ENCODE results near the gene STARD3.

The STARD3 gene

DNA sequence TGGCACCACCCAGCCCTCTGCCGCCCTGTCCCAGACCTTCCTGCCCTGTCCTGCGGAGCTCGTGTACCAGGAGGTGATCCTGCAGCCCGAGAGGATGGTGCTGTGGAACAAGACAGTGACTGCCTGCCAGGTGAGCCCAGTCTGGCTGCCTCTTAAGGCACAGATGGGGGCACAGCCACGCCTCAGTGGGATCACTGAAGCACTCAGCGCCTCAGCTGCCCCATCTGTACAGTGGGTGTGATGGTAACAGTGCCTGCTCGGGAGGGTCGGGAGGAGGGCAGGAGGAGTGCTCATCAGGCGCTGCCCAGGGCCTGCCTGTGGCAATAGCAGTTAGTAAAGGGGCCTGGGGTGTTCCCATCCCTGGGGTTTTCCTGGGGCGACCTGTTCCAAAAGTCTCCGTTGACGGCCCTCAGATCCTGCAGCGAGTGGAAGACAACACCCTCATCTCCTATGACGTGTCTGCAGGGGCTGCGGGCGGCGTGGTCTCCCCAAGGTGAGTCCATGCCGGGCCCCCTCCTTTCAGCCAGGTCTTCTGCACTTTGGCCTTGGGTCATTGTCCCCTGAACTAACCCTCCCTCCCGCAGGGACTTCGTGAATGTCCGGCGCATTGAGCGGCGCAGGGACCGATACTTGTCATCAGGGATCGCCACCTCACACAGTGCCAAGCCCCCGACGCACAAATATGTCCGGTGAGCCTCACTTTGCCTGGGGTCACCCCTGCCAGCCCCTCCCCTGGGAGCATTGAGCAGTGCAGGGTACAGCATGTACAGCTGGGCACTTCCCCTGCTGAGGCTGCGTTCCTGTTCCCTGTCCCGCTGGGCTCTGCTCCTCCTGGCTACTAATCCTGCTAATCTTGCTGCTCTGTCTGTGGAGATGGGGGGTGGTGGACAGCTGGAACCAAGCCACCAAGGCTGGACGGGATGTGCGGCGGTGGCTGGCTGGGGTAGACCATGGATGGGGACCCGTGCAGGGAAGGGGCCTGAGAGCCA, 23.7 kb downstream of the STARD3 start:
- no peak for DNase-seq (ENCODE audit: low spot score)

DNA sequence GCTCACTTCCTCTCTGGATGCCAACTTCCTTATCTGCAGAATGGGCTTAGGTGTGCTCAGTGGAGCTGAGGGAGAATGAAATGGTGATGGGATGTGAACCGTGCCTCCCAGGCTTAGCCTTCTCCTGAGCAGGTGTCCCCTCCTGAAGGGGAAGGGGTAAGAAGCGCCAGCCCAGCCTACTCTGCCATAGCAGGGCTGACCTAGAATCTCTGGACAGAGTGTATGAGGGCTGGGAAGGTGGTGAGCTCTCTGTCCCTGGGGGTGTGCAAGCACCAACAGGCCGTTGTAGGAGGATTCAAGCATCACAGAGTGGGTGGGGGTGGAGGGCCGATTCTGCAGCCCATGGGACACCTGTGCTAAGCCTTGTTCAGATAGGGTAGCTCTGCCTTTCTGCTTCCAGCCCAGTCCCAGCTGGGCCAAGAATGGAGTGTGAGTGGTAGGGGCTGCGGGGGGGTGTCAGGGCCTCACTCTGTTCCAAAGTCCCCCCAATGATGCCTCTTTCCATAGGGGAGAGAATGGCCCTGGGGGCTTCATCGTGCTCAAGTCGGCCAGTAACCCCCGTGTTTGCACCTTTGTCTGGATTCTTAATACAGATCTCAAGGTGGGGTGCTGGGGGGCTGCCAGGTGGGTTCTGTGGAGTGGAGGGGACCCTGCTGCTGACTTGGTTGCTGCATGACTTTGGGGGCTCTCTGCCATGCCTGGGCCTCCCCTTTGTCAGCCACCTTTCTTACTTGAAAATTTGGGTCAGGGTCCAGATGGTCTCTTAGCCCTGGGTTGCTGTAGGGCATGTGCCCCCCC, 25.0 kb downstream of the STARD3 start:
- DNase-seq (ENCODE audit: low spot score) = no peak

DNA sequence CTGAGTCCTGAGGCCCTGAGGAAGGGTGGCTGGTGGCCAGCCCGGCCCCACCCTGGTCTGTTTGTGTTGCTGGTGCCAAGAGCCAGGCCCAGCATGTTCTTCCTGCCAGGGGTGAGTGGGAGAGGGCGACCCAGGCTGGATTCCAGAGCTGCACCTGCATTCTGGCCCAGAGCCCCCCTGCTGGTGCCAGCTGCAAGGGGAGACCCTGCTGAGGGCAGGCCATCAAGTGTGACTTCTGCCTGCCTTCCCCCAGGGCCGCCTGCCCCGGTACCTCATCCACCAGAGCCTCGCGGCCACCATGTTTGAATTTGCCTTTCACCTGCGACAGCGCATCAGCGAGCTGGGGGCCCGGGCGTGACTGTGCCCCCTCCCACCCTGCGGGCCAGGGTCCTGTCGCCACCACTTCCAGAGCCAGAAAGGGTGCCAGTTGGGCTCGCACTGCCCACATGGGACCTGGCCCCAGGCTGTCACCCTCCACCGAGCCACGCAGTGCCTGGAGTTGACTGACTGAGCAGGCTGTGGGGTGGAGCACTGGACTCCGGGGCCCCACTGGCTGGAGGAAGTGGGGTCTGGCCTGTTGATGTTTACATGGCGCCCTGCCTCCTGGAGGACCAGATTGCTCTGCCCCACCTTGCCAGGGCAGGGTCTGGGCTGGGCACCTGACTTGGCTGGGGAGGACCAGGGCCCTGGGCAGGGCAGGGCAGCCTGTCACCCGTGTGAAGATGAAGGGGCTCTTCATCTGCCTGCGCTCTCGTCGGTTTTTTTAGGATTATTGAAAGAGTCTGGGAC, 25.8 kb downstream of the STARD3 start:
- DNase-seq (ENCODE audit: low spot score) = no peak

DNA sequence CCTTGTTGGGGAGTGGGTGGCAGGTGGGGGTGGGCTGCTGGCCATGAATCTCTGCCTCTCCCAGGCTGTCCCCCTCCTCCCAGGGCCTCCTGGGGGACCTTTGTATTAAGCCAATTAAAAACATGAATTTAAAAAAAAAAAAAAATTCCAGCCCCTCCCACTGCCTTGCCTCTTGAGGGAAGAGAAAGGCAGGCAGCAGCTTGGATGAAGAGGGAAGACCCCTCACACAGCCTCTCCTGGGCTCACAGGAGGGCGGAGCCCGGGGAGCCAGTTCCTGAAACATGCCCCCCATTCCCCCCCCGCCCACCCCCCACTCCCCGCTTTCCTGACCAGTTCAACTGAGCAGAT, 26.4 kb downstream of the STARD3 start:
- no peak for DNase-seq (ENCODE audit: low spot score)

DNA sequence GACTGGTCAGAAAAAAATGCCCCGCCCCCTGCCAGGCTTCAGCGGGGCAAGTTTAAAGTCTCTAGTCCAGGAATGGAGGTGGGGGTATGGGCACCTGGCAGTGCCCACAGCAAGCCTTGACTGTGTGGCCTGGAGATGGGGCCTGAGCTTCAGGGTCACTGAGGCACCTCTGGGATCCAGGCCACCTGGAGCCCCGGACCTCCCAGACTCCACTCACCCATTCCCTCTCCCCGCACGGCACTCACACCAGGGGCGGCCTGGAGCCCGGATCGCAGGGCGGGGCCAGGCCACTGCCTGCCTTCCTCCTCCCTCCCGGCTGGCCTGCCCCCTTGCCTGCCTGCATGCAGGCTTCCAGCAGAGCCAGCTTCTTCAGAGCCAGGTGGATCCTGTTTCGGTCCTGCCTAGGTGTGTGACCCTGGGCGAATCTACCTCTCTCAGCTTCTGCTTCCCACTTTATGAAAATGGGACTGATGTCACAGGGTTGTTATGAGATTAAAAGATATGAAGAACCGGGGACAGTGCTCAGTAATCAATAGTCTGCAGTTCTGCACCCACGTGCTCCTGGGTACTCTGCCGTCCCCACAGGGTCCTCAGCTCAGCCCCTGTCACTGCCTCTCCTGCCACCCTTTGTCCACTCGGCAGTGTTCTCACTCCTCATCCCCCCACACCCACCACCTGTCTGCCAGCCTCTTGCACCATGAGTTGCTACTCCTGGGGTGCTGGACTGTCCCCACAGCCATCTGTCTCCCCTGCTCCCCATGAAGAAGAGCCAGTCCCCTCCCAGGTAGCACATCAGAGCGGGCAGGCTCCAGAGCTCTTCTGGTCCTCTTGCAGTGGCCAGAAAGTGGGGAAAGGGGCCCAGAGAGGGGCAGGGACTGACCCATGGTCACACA, 27.0 kb downstream of the STARD3 start:
- DNase-seq (ENCODE audit: low spot score) = no peak

DNA sequence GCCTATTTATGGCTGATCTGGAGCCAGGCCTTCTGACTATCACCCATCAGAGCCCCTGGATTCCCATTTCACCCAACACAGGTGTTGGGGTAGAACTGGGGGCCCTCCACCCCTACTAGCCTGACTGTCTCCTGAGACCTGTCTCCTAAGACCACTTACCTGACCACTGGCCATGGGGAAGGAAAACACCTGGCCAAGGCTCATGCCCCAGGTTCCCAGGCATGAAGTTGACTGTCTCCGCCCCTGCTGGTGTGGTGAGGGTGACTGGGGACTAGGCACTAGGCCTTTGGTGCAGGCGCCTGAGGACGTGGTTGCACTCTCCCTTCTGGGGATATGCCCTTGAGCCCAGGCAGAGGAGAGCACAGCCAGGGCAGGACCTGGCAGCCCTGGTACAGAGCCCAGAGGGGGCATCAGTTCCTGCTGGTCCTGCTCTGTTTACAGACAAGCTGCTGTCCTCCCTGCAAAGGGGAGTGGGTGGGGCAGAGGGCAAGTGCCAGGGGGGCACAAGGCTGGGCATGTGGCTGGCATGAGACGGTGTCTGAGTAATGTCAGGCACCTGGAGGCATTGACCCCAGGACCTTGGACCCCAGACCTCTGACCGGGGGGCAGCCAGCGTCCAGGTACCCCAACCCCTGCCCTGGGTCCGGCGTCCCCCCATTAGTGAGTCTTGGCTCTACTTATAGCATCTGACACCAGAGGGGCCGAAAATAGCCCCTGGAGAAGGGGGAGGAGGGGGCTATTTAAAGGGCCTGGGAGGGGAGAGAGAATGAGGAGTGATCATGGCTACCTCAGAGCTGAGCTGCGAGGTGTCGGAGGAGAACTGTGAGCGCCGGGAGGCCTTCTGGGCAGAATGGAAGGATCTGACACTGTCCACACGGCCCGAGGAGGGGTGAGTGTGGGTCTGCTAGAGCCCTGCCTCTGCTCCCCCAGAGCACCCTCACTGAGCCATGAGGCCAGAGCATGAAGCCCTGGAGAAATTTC, 27.9 kb downstream of the STARD3 start, which contains the start of gene TCAP:
Gene TCAP (plus strand): TSS at position 769 of the 981 bp plus-strand sequence. CDS start 11 bp downstream, at position 780.
- DNase-seq (ENCODE audit: low spot score) = no peak

DNA sequence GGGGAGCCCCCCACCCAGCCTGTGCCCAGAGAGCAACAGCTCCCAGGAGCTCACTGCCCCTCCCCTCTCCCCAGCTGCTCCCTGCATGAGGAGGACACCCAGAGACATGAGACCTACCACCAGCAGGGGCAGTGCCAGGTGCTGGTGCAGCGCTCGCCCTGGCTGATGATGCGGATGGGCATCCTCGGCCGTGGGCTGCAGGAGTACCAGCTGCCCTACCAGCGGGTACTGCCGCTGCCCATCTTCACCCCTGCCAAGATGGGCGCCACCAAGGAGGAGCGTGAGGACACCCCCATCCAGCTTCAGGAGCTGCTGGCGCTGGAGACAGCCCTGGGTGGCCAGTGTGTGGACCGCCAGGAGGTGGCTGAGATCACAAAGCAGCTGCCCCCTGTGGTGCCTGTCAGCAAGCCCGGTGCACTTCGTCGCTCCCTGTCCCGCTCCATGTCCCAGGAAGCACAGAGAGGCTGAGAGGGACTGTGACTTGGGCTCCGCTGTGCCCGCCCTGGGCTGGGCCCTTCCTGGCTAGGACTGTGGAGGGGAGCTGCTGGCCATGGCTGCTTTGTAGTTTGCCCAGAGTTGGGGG, 28.8 kb downstream of the STARD3 start:
- DNase-seq (ENCODE audit: low spot score) = no peak

DNA sequence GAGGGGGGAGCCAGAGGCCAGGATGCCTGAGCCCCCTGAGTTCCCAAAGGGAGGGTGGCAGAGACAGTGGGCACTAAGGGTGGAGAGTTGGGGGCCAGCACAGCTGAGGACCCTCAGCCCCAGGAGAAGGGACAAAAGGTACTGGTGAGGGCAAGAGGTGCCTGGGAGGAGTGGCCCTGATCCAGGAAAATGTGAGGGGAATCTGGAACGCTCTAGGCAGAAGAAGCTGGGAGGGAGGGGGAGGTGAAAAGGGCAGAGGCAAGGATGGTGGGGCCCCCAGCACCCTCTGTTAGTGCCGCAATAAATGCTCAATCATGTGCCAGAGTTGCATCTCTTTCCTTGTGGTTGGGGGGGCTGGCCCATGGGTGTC, 29.3 kb downstream of the STARD3 start:
- no peak for DNase-seq (ENCODE audit: low spot score)

DNA sequence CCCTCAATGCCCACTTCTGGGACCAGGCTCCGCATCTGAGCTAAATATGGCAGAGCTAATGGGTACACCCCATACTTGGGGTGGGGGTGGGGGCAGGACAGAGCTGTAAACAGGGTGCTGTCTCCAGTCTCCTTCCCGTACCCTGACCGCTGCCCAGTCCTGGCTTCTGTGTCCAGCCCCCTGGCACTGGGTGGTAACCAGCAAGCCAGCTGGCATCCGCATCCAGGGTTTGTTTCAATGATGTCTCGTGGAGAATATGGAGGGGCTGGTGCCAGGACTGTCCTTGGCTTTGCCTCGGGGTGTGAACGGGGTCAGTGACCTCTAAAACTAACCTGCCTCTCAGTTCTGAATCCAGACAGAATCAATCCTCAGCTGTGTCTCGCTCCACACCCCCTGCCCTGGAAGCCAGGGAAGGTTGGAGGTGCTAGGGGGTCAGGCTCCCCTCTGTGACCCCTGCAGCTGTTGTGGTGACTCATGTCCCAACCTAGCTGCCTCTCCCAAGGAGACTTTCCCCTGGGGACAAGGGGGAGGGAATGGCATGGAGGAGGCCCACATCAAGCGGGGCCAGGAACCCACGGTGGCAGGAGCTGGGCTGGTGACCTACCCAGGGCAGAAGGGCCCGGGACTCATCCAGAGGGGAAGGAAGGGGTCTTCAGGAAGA, 29.8 kb downstream of the STARD3 start:
- peak; percentile 23 for DNase-seq (ENCODE audit: low spot score)

DNA sequence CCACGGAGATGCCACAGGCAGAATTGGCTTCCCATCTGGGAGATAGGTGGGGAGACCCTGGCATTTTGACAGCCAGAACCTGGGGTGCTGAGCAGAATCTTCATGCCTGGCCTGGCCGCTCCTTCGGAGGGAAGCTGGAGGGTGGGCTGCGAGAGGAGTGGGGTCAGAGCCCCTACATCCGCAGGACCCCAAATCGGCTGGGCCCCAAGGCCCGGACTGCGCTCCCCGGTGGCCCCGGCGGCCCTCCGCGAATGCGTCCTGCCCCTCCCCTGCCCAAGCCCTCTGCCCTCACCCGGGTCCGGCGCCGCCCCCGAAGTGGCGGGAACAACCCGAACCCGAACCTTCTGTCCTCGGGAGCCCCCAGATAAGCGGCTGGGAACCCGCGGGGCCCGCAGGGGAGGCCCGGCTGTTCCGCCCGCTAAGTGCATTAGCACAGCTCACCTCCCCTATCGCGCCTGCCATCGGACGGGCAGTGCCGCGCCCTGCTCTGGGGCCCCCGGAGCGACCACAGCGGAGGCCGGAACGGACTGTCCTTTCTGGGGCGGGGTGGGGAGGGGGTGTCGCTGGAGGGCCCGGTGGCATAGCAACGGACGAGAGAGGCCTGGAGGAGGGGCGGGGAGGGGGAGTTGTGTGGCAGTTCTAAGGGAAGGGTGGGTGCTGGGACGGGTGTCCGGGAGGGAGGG, 30.5 kb downstream of the STARD3 start:
- DNase-seq (ENCODE audit: low spot score) = no peak

DNA sequence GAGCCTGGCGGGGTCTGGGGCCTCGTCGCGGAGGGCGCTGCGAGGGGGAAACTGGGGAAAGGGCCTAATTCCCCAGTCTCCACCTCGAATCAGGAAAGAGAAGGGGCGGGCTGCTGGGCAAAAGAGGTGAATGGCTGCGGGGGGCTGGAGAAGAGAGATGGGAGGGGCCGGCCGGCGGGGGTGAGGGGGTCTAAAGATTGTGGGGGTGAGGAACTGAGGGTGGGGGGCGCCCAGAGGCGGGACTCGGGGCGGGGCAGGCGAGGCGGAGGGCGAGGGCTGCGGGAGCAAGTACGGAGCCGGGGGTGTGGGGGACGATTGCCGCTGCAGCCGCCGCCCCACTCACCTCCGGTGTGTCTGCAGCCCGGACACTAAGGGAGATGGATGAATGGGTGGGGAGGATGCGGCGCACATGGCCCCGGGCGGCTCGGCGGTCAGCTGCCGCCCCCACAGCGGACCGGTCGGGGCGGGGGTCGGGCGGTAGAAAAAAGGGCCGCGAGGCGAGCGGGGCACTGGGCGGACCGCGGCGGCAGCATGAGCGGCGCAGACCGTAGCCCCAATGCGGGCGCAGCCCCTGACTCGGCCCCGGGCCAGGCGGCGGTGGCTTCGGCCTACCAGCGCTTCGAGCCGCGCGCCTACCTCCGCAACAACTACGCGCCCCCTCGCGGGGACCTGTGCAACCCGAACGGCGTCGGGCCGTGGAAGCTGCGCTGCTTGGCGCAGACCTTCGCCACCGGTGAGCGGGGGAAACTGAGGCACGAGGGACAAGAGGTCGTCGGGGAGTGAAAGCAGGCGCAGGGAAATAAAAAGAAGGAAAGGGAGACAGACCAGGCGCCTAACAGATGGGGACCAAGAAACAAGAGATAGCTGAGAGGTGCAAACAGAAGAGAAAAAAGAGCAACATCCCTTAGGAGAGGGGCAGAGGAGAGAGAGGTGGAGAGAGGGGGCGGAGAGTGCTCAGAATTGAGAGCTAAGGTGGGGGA, 31.3 kb downstream of the STARD3 start, which contains the start of gene PNMT:
Gene PNMT (plus strand): TSS at position 509 of the 980 bp plus-strand sequence. CDS start 23 bp downstream, at position 532.
- DNase-seq (ENCODE audit: low spot score) = peak; percentile 40

DNA sequence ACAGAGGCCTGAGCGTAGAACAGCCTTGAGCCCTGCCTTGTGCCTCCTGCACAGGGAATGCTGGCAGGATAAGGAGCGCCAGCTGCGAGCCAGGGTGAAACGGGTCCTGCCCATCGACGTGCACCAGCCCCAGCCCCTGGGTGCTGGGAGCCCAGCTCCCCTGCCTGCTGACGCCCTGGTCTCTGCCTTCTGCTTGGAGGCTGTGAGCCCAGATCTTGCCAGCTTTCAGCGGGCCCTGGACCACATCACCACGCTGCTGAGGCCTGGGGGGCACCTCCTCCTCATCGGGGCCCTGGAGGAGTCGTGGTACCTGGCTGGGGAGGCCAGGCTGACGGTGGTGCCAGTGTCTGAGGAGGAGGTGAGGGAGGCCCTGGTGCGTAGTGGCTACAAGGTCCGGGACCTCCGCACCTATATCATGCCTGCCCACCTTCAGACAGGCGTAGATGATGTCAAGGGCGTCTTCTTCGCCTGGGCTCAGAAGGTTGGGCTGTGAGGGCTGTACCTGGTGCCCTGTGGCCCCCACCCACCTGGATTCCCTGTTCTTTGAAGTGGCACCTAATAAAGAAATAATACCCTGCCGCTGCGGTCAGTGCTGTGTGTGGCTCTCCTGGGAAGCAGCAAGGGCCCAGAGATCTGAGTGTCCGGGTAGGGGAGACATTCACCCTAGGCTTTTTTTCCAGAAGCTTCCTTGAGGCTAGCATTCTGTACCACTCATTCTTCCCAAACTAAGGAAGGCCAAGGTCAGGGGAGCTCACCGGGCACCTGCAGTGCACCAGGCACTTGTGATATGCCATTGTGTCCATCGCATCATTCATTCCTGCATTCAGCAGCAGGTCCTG, 33.2 kb downstream of the STARD3 start:
- DNase-seq (ENCODE audit: low spot score) = no peak

DNA sequence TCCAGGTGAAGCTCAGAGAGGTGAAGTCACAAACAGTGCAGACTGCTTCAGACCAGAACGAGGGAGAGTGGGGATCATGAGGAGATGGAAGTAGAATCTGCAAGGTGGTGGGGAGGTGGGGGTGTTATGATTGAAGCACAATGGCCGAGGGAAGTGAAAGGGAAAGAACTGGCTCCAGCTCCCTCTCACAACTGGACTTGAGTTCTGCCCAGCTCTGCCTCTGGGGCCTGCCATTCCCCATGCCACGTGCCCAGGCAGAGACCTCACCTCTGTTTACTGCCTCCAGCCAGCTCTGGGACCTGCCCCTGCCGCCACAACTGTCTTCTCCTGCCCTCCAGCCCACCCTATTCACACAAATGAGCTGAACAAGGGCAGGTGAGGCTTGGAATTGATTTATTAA, 33.8 kb downstream of the STARD3 start:
- DNase-seq (ENCODE audit: low spot score) = no peak

DNA sequence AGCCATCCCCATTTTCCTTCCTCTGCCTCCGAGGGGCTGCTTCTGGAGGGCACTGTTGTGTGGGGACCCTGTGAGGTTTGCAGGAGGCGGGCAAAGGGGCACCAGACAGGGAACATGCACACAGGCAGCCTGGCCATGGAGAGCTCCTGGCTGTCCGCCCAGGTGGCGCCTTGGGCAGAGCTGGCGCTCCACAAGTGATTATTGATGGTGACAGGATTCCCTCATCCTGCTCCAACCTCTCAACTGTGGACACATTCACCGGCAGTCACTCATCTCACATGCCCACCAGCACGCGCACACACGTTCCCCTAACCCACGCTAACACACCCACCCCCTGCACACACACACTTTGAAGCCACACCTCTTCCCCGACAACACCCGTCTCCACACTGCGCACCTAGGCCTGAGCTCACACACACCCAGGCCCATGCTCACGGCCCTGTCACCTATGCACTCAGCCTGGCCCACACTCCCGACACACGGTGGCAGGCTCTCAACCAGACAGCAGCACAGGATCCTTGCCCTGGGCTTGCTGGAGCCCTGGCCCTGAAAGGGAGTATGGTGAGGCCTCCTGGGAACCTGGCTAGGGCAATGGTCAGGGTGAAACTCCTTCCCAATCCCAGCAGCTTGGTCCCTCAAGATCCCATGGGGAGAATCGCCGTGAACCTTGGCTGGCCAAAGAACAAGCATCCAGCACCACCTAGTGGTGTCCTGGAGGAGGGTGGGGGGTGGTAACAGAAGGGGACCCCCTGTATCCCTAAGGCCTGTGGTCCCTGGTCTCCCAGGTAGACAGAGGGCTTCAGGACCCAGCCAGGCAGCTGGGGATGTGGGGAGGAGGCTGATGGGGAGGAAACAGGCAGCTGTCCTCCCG, 34.9 kb downstream of the STARD3 start:
- peak; percentile 50 for DNase-seq (ENCODE audit: low spot score)
